BLaER1 treated with 17β-estradiol and CSF1 and Interleukin-3, amounts not matched to agents 10 nM and 100 nM (cell line): Measurements from ENCODE around the gene CYP2C19.
"Not testable (repeated sequence)": the region's sequence is repeated elsewhere in the genome, so short reads cannot be mapped to it uniquely, and the experiment has no call there.

Experiments used
- H3K27ac ChIP-seq, 11 experiments: shearing (Covaris generic); formaldehyde crosslinking; 2 replicates each; pipeline ENCODE4 v1.8.1; 2022
- H3K27me3 ChIP-seq, 11 experiments: shearing (Covaris generic); formaldehyde crosslinking; 2 replicates each; pipeline ENCODE4 v1.8.1; 2022
- H3K36me3 ChIP-seq, 11 experiments: shearing (Covaris generic); formaldehyde crosslinking; 2 replicates each; pipeline ENCODE4 v1.8.1; 2022
- H3K4me1 ChIP-seq, 10 experiments: shearing (Covaris generic); formaldehyde crosslinking; 2 replicates each; pipeline ENCODE4 v1.8.1; 2022
- H3K4me2 ChIP-seq, 11 experiments: shearing (Covaris generic); formaldehyde crosslinking; 2 replicates each; pipeline ENCODE4 v1.8.1; 2022
- H3K4me3 ChIP-seq, 10 experiments: shearing (Covaris generic); formaldehyde crosslinking; 2 replicates each; pipeline ENCODE4 v1.8.1; 2022
- H3K9ac ChIP-seq, 11 experiments: shearing (Covaris generic); formaldehyde crosslinking; 2 replicates each; pipeline ENCODE4 v1.8.1; 2022
- H3K9me3 ChIP-seq, 11 experiments: shearing (Covaris generic); formaldehyde crosslinking; replicated peaks in 1 of 11; 2 replicates each; pipeline ENCODE4 v1.8.1; 2022
- H4K20me1 ChIP-seq, 11 experiments: shearing (Covaris generic); formaldehyde crosslinking; 2 replicates each; pipeline ENCODE4 v1.8.1; 2022
- Cebpa-rat ChIP-seq, 11 experiments: shearing (Covaris generic); IDR thresholded peaks; 2 replicates each; pipeline ENCODE4 v1.8.1; 2022

Gene CYP2C19

GRCh38 chr10:94762393-94762792 is at the start of gene CYP2C19:
Gene CYP2C19 (plus strand): TSS chr10:94762681. CDS start chr10:94762706, 25 bp downstream.
- Histone ChIP-seq H3K27ac (no peak within 1 kb of the TSS), H3K4me2 (no peak within 1 kb of the TSS), H3K9ac (no peak within 1 kb of the TSS), H4K20me1 (no peaks in the 10 kb centered on the region), H3K4me1 (no peaks in the 10 kb centered on the region), H3K4me3 (no peak within 1 kb of the TSS), H3K27me3 (no peaks in the 10 kb centered on the region), H3K36me3 (no peaks in the 10 kb centered on the region), H3K9me3 (peaks cover 0 to 6% (median 0%) of the 10 kb centered on the region in 11 experiments; a peak in 3 of 22 replicates)
- no peak for TF ChIP-seq Cebpa-rat (IDR thresholded peaks at IDR 0.05)

- Histone ChIP-seq H3K9me3 (no peaks in the 10 kb centered on the region), H4K20me1 (no peaks in the 10 kb centered on the region), H3K36me3 (no peaks in the 10 kb centered on the region), H3K27me3 (no peaks in the 10 kb centered on the region), H3K27ac (no peak overlapping the region), H3K4me2 (peak overlapping the region in 1 of 11 experiments; percentile 31; a peak in 1 of 22 replicates), H3K4me3 (no peak overlapping the region), H3K4me1 (peaks cover 0 to 11% (median 0%) of the 10 kb centered on the region in 10 experiments; a peak in 4 of 20 replicates), H3K9ac (no peak overlapping the region)
- TF ChIP-seq Cebpa-rat (IDR thresholded peaks at IDR 0.05), result no peak
These were observed 36.6 kb upstream of the CYP2C19 start for GRCh38 chr10:94725871-94726270.

DNA sequence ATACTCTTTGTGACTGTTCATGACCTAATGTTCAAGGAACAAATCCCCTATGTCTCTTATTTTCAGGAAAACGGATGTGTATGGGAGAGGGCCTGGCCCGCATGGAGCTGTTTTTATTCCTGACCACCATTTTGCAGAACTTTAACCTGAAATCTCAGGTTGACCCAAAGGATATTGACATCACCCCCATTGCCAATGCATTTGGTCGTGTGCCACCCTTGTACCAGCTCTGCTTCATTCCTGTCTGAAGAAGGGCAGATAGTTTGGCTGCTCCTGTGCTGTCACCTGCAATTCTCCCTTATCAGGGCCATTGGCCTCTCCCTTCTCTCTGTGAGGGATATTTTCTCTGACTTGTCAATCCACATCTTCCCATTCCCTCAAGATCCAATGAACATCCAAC is 27.3 kb upstream of the CYP2C19 start:
- Histone ChIP-seq H3K9ac (no peak overlapping the region), H4K20me1 (no peaks in the 10 kb centered on the region), H3K27ac (no peak overlapping the region), H3K4me1 (no peaks in the 10 kb centered on the region), H3K4me3 (no peak overlapping the region), H3K27me3 (no peaks in the 10 kb centered on the region), H3K4me2 (no peak overlapping the region), H3K9me3 (peaks cover 0 to 14% (median 7%) of the 10 kb centered on the region in 11 experiments; a peak in 10 of 22 replicates), H3K36me3 (no peaks in the 10 kb centered on the region)
- TF ChIP-seq Cebpa-rat (IDR thresholded peaks at IDR 0.05), result no peak

GRCh38 chr10:94738588-94738987 is 23.9 kb upstream of the CYP2C19 start:
- TF ChIP-seq Cebpa-rat (IDR thresholded peaks at IDR 0.05), result no peak
- Histone ChIP-seq H3K27me3 (no peaks in the 10 kb centered on the region), H4K20me1 (no peaks in the 10 kb centered on the region), H3K4me1 (no peaks in the 10 kb centered on the region), H3K9me3 (peaks cover 13 to 36% (median 19%) of the 10 kb centered on the region in 11 experiments; a peak in 21 of 22 replicates), H3K27ac (no peak overlapping the region), H3K36me3 (no peaks in the 10 kb centered on the region), H3K9ac (no peak overlapping the region), H3K4me2 (no peak overlapping the region), H3K4me3 (no peak overlapping the region)

- peaks cover 30 to 44% (median 37%) of the 10 kb centered on the region in 11 experiments for H3K9me3 ChIP-seq
- no peaks in the 10 kb centered on the region; a peak in 1 of 22 replicates for H3K36me3 ChIP-seq
- H3K4me2 ChIP-seq, result no peak overlapping the region
- no peak overlapping the region for H3K9ac ChIP-seq
- no peak overlapping the region for H3K4me3 ChIP-seq
- no peak for TF ChIP-seq Cebpa-rat (IDR thresholded peaks at IDR 0.05)
- H3K4me1 ChIP-seq, result no peaks in the 10 kb centered on the region
- H4K20me1 ChIP-seq, result no peaks in the 10 kb centered on the region
- H3K27ac ChIP-seq, result no peak overlapping the region
- no peaks in the 10 kb centered on the region for H3K27me3 ChIP-seq
These were observed 15.3 kb upstream of the CYP2C19 start for GRCh38 chr10:94747137-94747536.

DNA sequence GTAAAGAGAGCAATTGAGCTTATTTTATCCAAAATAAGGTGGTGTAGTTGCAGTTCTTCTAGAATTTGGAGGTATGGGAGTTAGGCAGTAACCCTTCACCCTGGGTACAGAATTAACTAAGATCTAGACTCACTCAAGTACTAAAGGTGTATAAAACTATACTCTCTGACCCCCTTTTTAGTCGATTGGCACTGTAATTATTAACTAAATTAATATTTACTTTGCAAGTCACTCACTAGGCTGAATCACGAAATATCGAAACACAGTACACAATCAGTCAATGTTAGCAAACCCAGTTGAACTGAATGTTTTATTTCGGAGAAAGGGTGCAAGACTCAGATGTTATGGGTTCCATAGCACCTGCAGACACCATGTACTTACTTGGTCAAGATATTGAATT is 14.6 kb upstream of the CYP2C19 start:
- no peak for TF ChIP-seq Cebpa-rat (IDR thresholded peaks at IDR 0.05)
- H4K20me1 ChIP-seq, result no peaks in the 10 kb centered on the region
- no peak overlapping the region for H3K4me3 ChIP-seq
- H3K9me3 ChIP-seq, result peaks cover 29 to 37% (median 32%) of the 10 kb centered on the region in 11 experiments
- no peak overlapping the region for H3K4me2 ChIP-seq
- no peaks in the 10 kb centered on the region for H3K4me1 ChIP-seq
- no peaks in the 10 kb centered on the region for H3K27me3 ChIP-seq
- H3K9ac ChIP-seq, result no peak overlapping the region
- H3K36me3 ChIP-seq, result no peaks in the 10 kb centered on the region; a peak in 1 of 22 replicates
- no peak overlapping the region for H3K27ac ChIP-seq

DNA sequence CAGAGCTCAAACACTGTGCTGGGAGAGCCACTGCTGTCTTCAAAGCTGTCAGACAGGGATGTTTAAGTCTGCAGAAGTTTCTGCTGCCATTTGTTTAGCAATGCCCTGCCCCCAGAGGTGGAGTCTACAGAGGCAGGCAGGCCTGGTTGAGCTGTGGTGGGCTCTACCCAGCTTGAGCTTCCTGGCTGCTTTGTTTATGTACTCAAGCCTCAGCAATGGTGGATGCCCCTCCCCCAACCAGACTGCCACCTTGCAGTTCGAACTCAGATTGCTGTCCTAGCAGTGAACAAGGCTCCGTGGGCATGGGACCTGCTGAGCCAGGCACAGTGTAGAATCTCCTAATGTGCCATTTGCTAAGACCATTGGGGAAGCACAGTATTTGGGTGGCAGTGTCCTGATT is 4.6 kb upstream of the CYP2C19 start:
- TF ChIP-seq Cebpa-rat (IDR thresholded peaks at IDR 0.05), result no peak
- Histone ChIP-seq H3K36me3 (no peaks in the 10 kb centered on the region), H3K9ac (no peak overlapping the region), H3K4me1 (no peaks in the 10 kb centered on the region), H4K20me1 (no peaks in the 10 kb centered on the region), H3K27me3 (no peaks in the 10 kb centered on the region), H3K4me2 (no peak overlapping the region), H3K27ac (no peak overlapping the region), H3K9me3 (peaks cover 0 to 6% (median 0%) of the 10 kb centered on the region in 11 experiments; a peak in 2 of 22 replicates), H3K4me3 (no peak overlapping the region)

- Histone ChIP-seq H3K4me3 (no peak overlapping the region), H3K4me2 (no peak overlapping the region), H3K9me3 (peaks cover 0 to 6% (median 0%) of the 10 kb centered on the region in 11 experiments; a peak in 3 of 22 replicates), H3K27me3 (no peaks in the 10 kb centered on the region), H3K9ac (no peak overlapping the region), H3K27ac (no peak overlapping the region), H3K36me3 (no peaks in the 10 kb centered on the region), H4K20me1 (no peaks in the 10 kb centered on the region), H3K4me1 (no peaks in the 10 kb centered on the region)
- TF ChIP-seq Cebpa-rat (IDR thresholded peaks at IDR 0.05), result no peak
These were observed 1.8 kb upstream of the CYP2C19 start for GRCh38 chr10:94760586-94761178.

DNA sequence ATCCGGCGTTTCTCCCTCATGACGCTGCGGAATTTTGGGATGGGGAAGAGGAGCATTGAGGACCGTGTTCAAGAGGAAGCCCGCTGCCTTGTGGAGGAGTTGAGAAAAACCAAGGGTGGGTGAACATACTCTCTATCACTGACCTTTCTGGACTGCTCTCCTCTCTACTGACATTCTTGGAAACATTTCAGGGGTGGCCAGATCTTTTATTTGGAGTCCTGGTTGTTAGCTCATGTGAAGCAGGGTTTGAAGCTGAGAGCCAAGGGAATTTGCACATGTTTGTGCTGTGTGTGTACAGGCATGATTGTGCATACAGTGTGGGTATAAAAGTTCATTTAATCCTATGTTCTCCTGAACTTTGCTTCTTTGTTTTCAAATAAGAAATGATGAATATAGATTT is 12.9 kb downstream of the CYP2C19 start:
- H3K9ac ChIP-seq, H3K27ac ChIP-seq, H3K4me3 ChIP-seq, H3K4me2 ChIP-seq, H3K36me3 ChIP-seq, H3K9me3 ChIP-seq, H4K20me1 ChIP-seq, H3K27me3 ChIP-seq, H3K4me1 ChIP-seq: not testable (repeated sequence)

DNA sequence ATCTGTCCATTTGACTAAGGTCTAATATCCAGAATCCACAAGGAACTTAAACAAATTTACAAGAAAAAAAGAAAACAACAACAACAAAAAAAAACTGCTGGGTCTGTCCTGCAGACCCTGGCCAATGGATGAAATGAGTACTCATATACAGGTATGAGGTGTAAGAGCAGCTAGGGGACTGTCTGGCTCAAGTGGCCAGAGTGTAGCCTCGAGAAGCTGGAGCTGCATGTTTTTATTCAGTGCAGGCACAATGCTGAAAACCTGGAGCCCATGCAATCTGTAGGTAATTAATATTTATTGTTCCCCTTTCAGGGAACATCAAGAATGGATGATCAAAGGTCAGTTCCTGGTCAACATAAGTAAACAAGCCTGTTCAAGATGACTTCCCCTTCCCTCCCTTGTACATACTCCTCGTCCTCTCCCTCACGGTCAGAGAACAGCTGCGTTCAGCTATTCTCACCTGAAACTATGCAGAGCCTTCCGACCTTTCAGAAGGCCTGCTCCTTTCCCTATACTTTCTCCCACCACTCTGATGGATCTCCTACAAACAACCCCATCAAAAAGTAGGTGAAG is 15.5 kb downstream of the CYP2C19 start:
- TF ChIP-seq Cebpa-rat (IDR thresholded peaks at IDR 0.05), result no peak
- H3K9me3 ChIP-seq, result 0 out of 22 replicates have a peak, but pooled peaks cover 0 to 5% (median 0%) of the 10 kb centered on the region in 11 experiments
- H3K27me3 ChIP-seq, result no peaks in the 10 kb centered on the region
- H3K36me3 ChIP-seq, result no peaks in the 10 kb centered on the region
- H4K20me1 ChIP-seq, result no peaks in the 10 kb centered on the region
- no peaks in the 10 kb centered on the region for H3K4me1 ChIP-seq
- no peak overlapping the region for H3K4me3 ChIP-seq
- no peak overlapping the region for H3K4me2 ChIP-seq
- H3K9ac ChIP-seq, result no peak overlapping the region
- no peak overlapping the region for H3K27ac ChIP-seq
